HG03460 (cell line): ENCODE data around the gene PARP3.

Experiments
- ATAC-seq: cut with Tn5 transposase; IDR thresholded peaks from one replicate; pipeline ENCODE4 v1.9.1; 2021; ENCODE audit not compliant: unreplicated experiment

PARP3 gene

DNA sequence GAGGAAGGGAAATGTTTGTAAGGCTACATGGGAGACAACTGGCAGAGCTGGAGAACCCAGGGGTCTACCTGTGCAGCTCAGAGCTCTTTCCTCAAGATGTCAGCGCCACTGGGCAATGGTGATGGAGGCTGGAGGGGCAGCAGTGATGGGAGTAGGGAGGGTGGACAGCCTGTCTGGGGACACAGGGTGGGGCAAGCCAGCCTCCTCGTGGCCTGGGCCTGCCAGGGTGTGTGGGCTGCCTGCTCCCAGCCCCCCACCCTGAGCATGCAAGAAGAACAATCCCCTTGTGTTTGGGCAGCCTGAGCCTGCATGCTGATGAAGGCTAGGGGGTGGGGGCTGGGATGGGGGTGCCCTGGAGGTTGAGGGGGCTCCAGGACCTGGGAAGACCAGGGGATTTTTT is 23.9 kb downstream of the PARP3 start:
- ATAC-seq = no peak

GRCh38 chr3:51966486-51966885 is 24.3 kb downstream of the PARP3 start:
- no peak for ATAC-seq

GRCh38 chr3:51966922-51967383 is 24.8 kb downstream of the PARP3 start:
- no peak for ATAC-seq

GRCh38 chr3:51967384-51968169 is 25.4 kb downstream of the PARP3 start, which contains the start of gene PCBP4:
TSS of gene PCBP4 (minus strand) at chr3:51967454. CDS start at chr3:51961240, 6,214 bp downstream.
- ATAC-seq = no peak

DNA sequence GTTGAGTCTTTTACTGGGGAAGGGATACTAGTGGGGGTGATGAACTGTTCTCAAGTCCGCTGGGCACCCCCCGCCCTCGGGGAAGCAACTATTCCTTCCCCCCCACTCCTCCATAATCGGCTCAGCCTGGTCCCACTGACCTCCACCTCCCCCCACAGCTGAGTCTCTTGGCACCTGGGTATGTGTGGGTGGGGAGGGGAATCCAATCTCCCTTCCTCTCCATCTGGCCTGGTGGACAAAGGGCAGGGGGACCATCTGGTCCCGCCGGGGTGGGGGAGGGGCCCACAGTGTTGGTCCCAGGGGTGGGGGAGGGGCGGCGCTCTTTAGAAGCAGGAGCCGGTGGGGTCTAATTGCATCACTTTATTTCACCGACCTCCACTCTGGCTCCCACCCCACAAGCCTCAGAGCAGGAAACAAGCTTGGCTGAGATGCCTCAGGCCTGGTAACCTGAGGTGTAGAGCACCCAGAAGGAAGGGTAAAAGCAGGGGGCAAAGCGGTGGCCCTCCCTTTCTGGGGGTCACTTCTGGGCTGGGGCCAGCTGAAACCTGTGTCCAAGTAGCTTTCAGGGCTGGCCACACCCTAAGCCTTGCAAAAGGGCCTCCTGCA is 26.1 kb downstream of the PARP3 start:
- no peak for ATAC-seq

DNA sequence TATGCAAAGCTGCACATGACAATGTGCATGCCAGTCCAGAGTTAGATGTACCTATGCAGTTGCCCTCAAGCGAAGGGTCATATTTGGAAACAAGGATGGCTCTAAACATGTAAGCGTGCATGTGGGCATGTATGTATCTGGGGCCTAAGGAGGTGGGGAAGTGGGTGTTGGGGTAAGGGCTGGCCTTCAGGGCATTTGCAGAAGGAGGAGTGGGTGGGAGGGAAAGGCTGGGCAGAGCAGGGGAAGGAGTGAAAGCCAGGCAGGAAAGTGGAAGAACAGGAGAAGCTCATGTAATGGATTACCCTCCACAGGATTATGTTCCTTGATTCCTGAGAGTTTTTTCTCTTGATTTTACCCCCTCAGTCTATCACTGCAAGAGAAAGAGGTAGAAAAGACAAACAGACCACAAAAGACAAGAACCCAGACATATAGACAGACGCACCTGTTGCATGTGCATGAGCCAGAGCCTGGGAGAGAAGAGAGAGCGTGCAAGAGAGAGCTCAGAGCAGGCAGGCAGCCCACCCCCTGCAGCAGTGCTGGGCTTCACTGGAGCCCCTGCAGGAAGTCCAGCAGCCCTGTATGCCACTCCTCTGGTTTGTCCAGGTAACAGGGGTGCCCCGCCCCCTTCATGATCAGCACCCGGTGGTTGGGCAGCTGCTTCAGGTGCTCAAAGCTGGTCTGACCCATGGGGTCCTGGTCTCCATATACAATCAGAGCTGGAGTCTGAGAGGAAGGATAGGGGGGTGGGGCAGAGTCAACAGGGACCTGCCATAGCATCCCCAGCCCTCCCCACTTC is 26.9 kb downstream of the PARP3 start:
- ATAC-seq = no peak

DNA sequence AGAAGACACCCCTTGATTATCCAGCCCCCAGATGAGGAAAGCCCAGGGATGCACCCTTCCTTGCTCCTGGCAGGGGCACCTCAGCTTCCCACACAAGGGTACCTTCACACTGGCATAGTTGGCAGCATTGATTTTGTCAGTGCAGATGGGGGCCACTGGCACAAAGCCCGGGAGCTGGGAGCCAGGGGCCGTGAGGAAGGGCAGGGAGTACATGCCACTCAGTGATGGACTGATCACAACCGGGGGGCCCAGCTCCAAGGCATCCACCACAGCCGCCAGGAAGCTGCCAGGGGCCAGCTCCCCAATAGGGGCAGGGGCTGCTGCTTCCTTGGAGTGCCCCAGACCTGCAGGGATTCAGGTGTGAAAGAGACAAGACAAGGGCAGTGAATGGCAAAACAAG is 27.7 kb downstream of the PARP3 start:
- no peak for ATAC-seq

GRCh38 chr3:51970606-51971300 is 28.6 kb downstream of the PARP3 start:
- ATAC-seq = no peak

GRCh38 chr3:51971350-51971749 is 29.2 kb downstream of the PARP3 start:
- ATAC-seq = no peak

DNA sequence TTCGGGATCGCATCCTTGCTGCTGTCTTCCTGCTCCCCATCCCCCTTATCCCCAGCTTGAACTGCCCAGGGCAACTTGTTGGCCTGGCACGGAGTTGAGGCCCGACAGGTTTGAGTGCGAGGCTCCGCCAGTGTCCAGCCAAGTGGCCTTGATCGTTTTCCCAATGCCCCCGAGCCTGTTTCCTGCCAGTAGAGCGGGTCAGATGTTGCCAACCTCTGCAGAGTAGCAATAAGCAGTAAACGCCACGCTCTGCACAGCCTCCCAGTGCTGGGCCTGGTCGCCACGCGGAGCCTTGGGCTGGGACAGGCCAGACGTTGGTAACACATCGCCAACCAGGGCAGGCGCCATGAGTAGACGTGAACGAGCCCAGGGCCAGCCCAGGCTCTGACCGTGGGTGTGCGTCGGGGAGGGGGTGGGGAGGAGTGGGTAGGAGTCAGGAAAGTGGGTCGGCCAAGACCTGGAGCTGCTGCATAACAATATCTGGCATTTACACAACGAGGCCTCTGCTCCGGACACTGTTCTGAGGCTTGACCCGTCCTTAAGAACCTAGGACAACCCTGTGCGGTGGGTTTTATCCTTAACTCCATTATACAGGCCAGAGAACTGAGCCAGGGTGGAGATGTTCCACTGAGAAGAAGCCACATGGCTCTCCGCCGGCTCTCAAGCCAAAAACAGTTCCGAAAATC is 32.3 kb downstream of the PARP3 start:
- ATAC-seq = peak; percentile 8

GRCh38 chr3:51974963-51975851 is 33.0 kb downstream of the PARP3 start, which contains the start of gene ABHD14A:
TSS of gene ABHD14A (plus strand) at chr3:51975064. CDS start at chr3:51975136, 72 bp downstream.
- ATAC-seq = no peak

- no peak for ATAC-seq
Measured at GRCh38 chr3:51975852-51976549, 33.8 kb downstream of the PARP3 start.

- ATAC-seq = no peak
Measured at GRCh38 chr3:51977446-51978142, 35.4 kb downstream of the PARP3 start.

GRCh38 chr3:51978143-51978502 is 36.0 kb downstream of the PARP3 start:
- ATAC-seq = no peak

- ATAC-seq = no peak
Measured at GRCh38 chr3:51980253-51980652, 38.1 kb downstream of the PARP3 start.

DNA sequence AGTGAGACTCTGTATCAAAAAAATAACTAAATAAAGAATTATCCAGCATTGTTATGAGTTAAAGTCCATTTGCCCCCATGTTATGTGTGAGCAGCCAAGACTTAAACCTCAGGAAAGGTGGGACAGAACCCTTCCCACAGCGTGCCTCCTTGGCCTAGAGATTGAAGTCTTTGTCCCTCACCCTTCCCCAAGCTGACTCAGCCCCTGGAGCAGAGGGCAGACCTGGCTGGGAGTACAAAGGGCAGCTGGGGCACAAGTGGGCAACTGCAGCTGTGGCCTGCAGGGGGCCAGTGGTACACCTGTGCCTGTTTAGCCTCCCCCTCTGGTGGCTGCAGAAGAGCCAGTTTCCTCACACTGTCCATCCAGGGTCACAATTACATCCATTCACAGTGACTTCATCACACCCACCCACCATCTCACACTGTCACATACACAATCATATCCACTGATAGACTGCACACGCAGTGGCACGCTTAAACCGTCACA is 40.2 kb downstream of the PARP3 start:
- peak; percentile 58 for ATAC-seq

DNA sequence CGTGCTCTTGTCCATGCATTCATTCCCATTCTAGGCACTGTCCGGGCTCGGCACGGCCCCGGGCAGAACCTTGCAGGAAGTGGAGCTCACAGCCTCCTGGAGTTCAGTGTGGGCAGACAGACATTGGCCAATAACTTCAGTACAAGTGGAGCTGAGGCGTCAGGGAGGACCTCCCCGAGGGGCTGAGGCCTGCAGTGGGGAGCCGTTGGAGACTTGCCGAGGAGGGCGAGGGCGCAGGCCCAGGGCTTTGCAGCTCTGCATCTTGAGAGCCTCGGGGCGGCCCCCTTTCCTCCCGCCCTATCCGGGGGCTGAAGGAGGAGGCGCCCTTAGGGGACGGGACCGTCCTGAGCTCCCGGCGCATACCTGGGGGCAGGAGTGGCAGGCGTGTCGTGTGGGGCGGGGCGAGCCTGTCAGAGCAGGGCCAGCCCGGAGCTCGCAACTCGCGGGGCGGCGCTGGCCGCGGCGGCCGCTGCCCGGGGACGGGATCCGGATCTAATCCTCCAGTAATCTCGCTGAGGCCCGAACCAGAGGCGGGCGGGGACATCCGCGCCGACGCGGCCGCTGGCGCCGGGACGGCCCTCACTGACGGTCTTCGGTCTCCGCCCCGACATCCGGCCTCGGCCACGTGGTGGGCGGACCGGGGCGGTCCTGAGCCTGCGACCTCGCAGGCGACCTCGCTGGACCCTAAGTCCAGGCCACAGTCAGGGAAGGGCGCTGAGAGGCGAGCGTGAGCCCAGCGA is 40.8 kb downstream of the PARP3 start, which contains the start of gene ACY1:
Gene ACY1, plus strand, starts transcription at position 698 of the 740 bp plus-strand sequence. CDS start 530 bp downstream, outside the sequence.
- ATAC-seq = peak; percentile 72
